IPS DF 6.9 (cell line): ENCODE results near the gene CDKN2A.

Source experiments
- DNase-seq: peaks from one replicate; pipeline ENCODE4 v3.0.0-alpha.2; 2013; ENCODE audit warnings: low read depth, low spot score
- H3K27ac ChIP-seq: one replicate; pipeline ENCODE4 v1.5.1; 2013; ENCODE audit warnings: low read length, control low read depth
- H3K27me3 ChIP-seq: 2 replicates; pipeline ENCODE4 v1.6.1; 2013; ENCODE audit warnings: mild to moderate bottlenecking, low read length; ENCODE audit not compliant: control insufficient read depth, insufficient read depth
- H3K36me3 ChIP-seq: 2 replicates; pipeline ENCODE4 v1.6.1; 2013; ENCODE audit warnings: low read length; ENCODE audit not compliant: control insufficient read depth, insufficient read depth
- H3K4me1 ChIP-seq: 2 replicates; pipeline ENCODE4 v1.6.1; 2013; ENCODE audit warnings: low read length; ENCODE audit not compliant: control insufficient read depth, insufficient read depth
- H3K4me3 ChIP-seq: 2 replicates; pipeline ENCODE4 v1.5.1; 2013; ENCODE audit warnings: mild to moderate bottlenecking, low read length
- H3K9me3 ChIP-seq: 2 replicates; pipeline ENCODE4 v1.6.1; 2013; ENCODE audit warnings: low read length, inconsistent platforms; ENCODE audit not compliant: control insufficient read depth, insufficient read depth
- WGBS: extraction: QIAGEN DNeasy Blood & Tissue Kit; methylation state at CpG from one replicate; pipeline ENCODE4 v1.1.7; 2013; ENCODE audit warnings: mixed read lengths, missing lambda C conversion rate; ENCODE audit not compliant: insufficient read length, insufficient coverage; 5-methylcytosine and 5-hydroxymethylcytosine counted together

Gene CDKN2A

DNA sequence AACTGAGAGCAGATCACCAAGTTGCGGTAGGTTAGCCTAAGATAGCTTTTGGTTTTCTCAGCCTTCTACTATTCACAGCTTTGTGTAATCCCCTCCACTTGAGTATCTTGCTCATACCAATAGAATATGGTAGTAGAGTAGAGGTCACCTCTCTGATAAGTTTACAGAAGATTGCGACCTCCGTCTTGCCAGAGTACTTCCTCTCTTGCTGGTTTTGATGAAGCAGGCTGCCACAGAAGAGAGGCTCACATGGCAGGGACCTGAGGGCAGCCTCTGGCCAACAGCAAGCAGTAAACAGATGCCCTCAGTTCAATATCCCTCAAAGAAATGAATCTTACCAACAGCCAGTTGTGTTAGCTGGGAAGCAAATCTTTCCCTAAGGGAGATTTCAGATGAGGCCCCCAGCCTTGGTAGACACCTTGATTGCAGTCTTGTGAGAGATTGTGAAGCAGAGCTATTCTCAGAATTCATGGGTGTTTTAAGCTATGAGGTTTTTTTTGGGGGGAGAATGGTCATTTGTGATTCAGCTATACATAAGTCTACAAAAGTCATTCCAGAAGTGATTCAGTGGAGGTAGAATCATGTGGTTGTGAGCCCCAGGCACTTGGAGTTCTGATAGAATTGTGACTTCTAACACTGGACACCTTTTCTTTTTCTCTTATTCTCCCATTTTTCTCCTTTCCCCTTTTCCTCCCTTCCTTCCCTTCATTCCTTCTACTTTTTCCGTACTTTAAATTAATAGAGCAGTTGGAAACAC lies 37.6 kb upstream of the CDKN2A start:
- no peak for DNase-seq
- Histone ChIP-seq H3K9me3 (no peaks in the 10 kb centered on the region), H3K27ac (no peak overlapping the region), H3K27me3 (no peaks in the 10 kb centered on the region), H3K4me1 (no peaks in the 10 kb centered on the region), H3K36me3 (no peaks in the 10 kb centered on the region), H3K4me3 (no peak overlapping the region)
- WGBS, result 100% methylated on average over 1 of the region's 4 CpGs

DNA sequence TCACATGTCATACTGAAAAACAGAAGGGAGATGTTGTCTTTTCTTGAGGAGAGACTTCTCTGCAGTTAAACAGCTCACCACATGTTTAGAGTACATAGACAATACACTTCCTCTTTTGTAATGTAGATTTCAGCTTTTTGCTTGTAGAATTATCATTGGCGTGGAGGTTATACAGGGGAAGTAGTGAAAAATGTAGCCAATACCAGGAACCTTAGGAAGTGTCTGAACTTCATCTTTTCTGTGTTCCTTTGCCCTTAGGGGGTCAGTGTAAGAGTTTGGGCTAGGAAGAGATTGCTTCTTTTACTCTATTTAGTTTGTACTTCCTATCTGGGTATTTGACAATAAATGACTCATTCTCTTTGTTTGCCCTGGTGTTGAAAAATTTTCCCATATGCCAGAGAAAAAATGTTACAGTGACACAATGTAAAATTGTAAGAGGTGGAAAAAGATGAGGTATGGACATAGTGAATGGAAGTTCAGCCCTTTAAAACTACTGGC lies 36.0 kb upstream of the CDKN2A start:
- H3K4me1 ChIP-seq, result no peaks in the 10 kb centered on the region; the same call in 1 of the 2 replicates
- H3K27me3 ChIP-seq, result no peaks in the 10 kb centered on the region
- no peaks in the 10 kb centered on the region for H3K9me3 ChIP-seq
- no peak overlapping the region for H3K27ac ChIP-seq
- WGBS, result no CpG with 5 or more reads among the region's 1 CpG
- H3K36me3 ChIP-seq, result no peaks in the 10 kb centered on the region
- no peak for DNase-seq
- no peak overlapping the region for H3K4me3 ChIP-seq

DNA sequence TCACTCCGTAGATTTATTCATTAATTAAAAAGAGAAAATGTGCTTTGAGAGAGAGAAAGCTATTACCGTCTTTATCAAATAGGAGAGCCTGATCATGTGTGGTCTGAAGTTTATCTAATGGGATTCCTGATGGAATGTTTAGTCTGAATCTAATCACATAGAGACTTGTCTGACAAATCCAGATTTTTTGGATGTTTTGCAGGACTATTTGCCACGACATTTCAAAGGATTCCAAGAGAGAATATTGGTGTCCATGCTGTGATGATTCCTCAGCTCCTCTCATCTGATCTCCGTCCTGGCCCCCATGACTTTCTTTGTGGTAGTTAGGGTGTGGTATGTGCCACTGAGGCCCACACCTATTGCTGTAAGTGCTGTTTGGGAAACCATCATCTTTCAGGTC lies 35.0 kb upstream of the CDKN2A start:
- WGBS, result no CpG with 5 or more reads among the region's 4 CpGs
- Histone ChIP-seq H3K27me3 (no peaks in the 10 kb centered on the region), H3K36me3 (no peaks in the 10 kb centered on the region), H3K9me3 (no peaks in the 10 kb centered on the region), H3K27ac (no peak overlapping the region), H3K4me1 (no peaks in the 10 kb centered on the region; the same call in 1 of the 2 replicates), H3K4me3 (no peak overlapping the region)
- DNase-seq, result no peak

DNA sequence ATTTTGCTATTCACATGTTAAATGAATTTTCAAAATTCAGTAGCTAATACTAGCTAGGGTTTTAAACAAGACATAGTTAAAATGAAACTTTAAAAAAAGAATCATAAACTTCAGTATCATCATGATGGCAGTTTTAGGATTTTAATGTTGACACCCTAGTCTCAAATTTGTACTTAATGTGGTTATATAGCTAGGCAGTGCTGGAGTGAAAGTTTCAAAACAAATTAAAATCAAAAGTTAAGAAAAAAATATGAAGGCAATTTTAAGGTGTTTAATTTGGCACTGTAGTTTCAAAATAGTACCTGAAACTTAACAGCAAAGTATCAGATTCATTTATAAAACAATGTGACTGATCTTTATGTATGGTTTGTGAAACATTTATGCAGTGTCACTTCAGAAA lies 34.2 kb upstream of the CDKN2A start:
- Histone ChIP-seq H3K27ac (no peak overlapping the region), H3K4me1 (no peaks in the 10 kb centered on the region; the same call in 1 of the 2 replicates), H3K9me3 (no peaks in the 10 kb centered on the region), H3K27me3 (no peaks in the 10 kb centered on the region), H3K4me3 (no peak overlapping the region), H3K36me3 (no peaks in the 10 kb centered on the region)
- DNase-seq, result no peak

DNA sequence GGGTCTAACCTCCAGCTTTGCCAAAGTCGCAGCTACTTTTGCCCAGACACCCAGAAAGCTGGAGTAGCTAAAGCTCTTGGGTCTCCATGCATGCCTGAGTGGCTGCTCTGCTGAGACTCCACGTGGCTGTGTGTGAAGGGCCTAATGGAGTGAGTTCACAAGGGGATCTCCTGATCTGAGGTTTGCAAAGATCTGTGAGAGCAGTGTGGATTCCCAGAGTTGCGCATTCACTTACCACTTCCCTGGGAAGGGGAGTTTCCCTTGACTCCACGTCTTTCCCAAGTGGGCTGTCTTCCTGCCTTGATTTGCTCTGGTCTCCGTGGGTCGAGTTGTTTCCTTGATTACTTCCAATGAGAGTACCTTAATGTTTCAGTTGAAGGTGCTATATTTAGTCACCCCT lies 32.5 kb upstream of the CDKN2A start:
- no peak overlapping the region for H3K27ac ChIP-seq
- DNase-seq, result no peak
- H3K36me3 ChIP-seq, result no peaks in the 10 kb centered on the region
- no peak overlapping the region for H3K4me3 ChIP-seq
- no CpG with 5 or more reads among the region's 6 CpGs for WGBS
- no peaks in the 10 kb centered on the region for H3K27me3 ChIP-seq
- no peaks in the 10 kb centered on the region; the same call in 1 of the 2 replicates for H3K4me1 ChIP-seq
- no peaks in the 10 kb centered on the region for H3K9me3 ChIP-seq

DNA sequence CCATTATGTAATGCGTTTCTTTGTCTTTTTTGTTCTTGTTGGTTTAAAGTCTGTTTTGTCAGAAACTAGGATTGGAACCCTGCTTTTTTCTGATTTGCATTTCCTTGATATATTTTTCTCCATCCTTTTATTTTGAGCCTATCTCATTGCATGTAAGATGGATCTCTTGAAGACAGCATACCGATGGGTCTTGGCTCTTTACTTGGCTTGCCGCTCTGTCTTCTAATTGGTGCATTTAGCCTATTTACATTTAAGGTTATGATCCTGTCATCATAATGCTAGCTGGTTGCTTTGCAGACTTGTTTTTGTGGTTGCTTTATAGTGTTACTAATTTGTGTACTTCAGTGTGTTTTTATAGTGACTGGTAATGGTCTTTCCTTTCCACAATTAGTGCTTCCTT lies 28.2 kb upstream of the CDKN2A start:
- no peaks in the 10 kb centered on the region; the same call in 1 of the 2 replicates for H3K4me1 ChIP-seq
- no peaks in the 10 kb centered on the region for H3K27me3 ChIP-seq
- no peak overlapping the region for H3K4me3 ChIP-seq
- no peaks in the 10 kb centered on the region for H3K9me3 ChIP-seq
- no CpG with 5 or more reads among the region's 3 CpGs for WGBS
- no peak overlapping the region for H3K27ac ChIP-seq
- no peaks in the 10 kb centered on the region for H3K36me3 ChIP-seq
- DNase-seq, result no peak

DNA sequence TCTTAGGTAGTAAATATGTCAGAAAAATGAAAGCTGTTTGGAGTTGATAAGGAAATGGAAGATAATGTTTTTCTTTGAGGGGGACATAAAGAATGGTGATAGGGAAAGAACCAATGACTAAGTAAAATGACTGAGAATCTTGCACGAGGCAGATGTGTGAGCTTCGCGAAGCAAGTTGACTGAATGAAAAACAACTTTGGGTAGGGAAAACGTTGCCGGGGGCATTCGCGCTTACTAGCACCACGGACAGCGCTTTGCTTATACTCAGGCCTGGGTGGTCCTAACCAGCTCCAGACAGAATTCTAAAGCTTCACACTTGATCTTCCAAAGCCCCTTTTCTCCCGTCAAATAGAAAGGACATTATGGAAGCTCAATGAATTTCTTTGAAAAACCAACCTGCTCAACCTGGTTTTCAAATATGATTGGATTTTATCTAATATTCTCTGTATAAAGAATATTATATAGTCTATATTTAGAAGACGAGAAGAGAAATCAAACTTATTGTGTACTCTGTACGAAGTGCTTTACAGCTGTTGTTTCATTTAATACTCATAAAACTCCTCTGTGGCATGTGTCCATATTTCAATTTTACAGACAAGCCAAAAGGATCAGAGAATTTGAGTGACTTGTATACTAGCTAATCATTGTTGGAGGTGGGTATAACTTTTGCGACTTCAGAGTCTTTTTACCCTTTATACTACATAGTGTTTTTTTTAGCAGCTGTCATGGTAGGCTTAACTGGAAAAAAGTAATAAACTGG lies 16.9 kb upstream of the CDKN2A start:
- Histone ChIP-seq H3K9me3 (no peaks in the 10 kb centered on the region), H3K4me1 (no peaks in the 10 kb centered on the region), H3K4me3 (no peak overlapping the region), H3K27me3 (peaks cover 4% of the 10 kb centered on the region; the same call in 1 of the 2 replicates), H3K36me3 (no peaks in the 10 kb centered on the region), H3K27ac (no peak overlapping the region)
- no CpG with 5 or more reads among the region's 13 CpGs for WGBS
- no peak for DNase-seq

DNA sequence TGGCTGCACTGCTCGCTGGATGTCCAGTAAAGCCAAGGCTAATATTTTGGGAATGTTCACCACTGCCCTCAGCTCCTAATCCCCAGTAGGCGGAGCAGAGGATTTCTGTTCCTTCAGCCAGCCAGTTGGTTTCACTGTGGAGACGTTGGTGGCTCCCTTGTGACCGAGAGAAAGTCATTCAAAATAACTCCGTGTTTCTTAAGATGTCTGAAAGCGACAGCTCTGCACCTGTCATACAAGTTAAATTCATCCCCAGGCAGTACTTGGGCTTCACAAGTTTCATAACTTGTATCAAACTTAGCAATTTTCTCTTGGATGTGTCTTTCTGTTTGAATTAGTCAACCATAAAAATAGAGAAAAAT lies 15.3 kb upstream of the CDKN2A start:
- DNase-seq, result no peak
- no peaks in the 10 kb centered on the region for H3K9me3 ChIP-seq
- H3K36me3 ChIP-seq, result no peaks in the 10 kb centered on the region
- no peaks in the 10 kb centered on the region for H3K4me1 ChIP-seq
- no CpG with 5 or more reads among the region's 6 CpGs for WGBS
- H3K27ac ChIP-seq, result no peak overlapping the region
- H3K4me3 ChIP-seq, result peak overlapping the region; percentile 57; the same call in 1 of the 2 replicates
- H3K27me3 ChIP-seq, result peaks cover 18% of the 10 kb centered on the region; the same call in 1 of the 2 replicates

DNA sequence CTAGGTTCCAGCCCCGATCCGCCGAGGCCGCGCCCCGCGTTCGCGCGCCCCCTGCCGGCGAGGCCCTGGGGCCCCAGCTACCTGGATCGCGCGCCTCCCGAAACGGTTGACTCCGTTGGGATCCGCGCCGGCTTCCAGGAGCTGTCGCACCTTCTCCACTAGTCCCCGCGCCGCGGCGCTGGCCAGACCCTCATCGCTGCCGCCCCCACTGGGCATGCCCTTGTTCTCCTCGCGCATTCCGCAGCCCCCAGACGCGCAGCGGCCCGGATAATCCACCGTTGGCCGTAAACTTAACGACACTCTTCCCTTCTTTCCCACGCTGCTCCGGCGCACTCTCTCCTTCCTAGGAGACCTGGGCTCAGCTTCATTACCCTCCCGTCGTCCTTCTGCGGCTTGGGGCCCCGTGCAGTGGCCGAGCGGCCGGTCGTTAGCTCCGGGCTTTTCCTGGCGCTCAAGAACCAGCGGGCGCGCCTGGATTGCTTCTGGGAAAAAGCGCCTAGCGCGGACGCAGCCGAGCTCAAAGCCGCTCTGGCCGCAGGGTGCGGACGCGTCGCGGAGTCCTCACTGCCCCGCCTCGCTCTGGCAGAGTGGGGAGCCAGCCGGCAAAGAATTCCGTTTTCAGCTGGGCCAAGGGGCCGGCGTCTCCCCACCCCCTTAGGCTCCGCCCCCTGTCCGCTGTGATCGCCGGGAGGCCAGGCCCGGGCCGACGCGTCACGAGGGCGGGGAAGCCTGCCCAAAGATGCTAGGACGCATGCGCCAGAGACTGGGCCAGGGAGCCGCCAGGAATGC lies 14.7 kb upstream of the CDKN2A start, which contains the start of gene CDKN2B:
Gene CDKN2B (minus strand): TSS at position 589 of the 789 bp plus-strand sequence. CDS start 352 bp downstream, at position 237.
- WGBS, result no CpG with 5 or more reads among the region's 86 CpGs
- no peaks in the 10 kb centered on the region for H3K36me3 ChIP-seq
- no peaks in the 10 kb centered on the region for H3K9me3 ChIP-seq
- no peak within 1 kb of the TSS for H3K27ac ChIP-seq
- no peaks in the 10 kb centered on the region for H3K4me1 ChIP-seq
- no peak for DNase-seq
- peak within 1 kb of the TSS; percentile 57; the same call in 1 of the 2 replicates for H3K4me3 ChIP-seq
- peaks cover 19% of the 10 kb centered on the region; the same call in 1 of the 2 replicates for H3K27me3 ChIP-seq

DNA sequence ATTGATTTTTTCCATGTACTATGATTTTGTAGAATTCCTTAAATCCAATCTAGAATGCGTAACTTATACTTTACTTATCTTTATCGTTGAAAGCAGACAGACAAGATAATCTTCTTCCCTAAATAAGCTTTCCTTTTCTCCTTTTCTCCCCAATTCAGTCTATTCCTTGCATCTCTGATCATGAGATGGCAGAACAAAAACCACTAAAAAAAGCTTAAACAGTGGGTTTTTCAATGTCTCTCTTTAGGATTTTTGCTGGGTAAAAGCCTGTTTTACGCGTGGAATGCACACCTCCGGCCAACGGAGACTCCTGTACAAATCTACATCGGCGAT lies 14.2 kb upstream of the CDKN2A start:
- no peaks in the 10 kb centered on the region for H3K4me1 ChIP-seq
- H3K27me3 ChIP-seq, result peaks cover 19% of the 10 kb centered on the region; the same call in 1 of the 2 replicates
- H3K4me3 ChIP-seq, result no peak overlapping the region; the same call in 1 of the 2 replicates
- H3K9me3 ChIP-seq, result no peaks in the 10 kb centered on the region
- no peak overlapping the region for H3K27ac ChIP-seq
- H3K36me3 ChIP-seq, result no peaks in the 10 kb centered on the region
- no CpG with 5 or more reads among the region's 8 CpGs for whole genome bisulfite sequencing
- DNase-seq, result no peak
